NCI-H2227 (cell line): ENCODE data around the gene ANO4.
"Not testable (repeated sequence)": the region's sequence is repeated elsewhere in the genome, so short reads cannot be mapped to it uniquely, and the experiment has no call there.

Source experiments
- DNase-seq: peaks from one replicate; lab custom pipeline; 2025; ENCODE audit not compliant: unreplicated experiment; lab: John Stamatoyannopoulos, UW

ANO4 gene

DNA sequence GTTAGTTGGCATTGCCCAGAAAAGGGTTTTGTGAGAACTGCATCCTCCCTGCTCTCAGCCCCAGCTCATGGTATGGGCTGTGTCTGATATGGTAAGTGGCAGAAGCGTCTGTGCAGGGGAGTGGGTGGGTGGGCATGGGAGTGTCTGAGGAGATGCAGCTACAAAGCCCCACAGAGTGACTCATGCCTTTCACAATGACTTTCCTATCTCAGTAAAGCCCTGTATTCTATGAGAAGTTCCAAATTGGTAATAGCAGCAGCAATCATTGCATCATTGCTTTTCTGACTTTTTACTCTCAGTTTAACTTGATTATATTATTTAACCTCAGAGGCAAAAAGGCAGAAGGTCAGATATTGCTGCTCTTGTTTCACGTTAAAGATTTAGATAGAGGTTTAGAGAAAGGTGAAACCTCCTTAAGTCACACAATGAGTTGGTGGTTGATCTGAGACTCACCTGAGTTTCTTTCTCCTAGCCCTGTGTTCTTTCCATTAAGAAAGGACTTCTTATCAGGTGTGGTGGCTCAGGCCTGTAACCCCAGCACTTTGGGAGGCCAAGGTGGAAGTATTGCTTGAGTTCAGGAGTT, 243.8 kb downstream of the ANO4 start:
- DNase-seq: no peak

GRCh38 chr12:101039848-101040531, 245.4 kb downstream of the ANO4 start:
- DNase-seq: no peak

DNA sequence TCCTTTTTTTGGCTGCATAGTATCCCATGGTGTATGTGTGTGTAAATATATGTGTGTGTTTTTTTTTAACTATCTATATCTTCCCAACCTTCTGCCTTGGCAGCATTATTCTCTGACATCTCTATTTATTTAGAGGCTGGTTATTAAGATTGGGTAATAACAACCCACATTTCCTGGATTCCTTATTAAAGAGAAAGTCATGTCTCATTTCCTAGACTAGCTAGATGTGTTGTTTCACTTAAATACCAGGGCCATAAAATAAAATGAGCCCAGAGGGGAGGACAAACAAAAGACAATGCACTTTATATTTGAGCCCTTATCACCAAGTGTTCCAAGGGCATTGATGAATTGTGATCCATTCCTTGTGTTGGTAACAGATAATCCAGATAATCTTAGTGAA, 246.4 kb downstream of the ANO4 start:
- DNase-seq: no peak

- no peak for DNase-seq
Measured at GRCh38 chr12:101042211-101042610, 247.6 kb downstream of the ANO4 start.

DNA sequence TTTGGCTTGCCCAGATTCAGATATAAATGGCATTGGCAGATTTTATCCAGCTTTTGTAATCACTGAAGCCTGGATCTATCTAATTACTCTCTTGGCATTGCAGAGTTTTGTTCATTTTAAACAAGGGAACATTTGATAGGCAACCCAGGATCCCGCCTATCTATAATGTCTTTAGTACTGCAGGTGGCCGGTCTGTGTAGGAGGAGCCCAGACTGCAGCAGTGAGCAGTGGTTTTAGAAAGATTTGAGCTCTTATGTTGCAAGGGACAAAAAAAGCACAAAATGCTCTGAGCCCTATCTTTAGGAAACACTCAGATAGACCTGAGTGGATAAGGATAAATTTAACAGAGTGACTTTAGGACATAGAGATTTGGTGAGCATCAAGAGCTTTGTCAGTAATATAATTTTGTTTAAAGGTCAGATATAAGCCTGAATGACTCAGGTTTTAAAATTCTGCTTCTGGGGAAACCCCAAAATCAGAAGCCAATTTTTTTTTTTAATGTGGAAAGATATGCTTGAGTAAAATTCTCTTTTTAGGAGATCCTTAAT, 250.0 kb downstream of the ANO4 start:
- no peak for DNase-seq

DNA sequence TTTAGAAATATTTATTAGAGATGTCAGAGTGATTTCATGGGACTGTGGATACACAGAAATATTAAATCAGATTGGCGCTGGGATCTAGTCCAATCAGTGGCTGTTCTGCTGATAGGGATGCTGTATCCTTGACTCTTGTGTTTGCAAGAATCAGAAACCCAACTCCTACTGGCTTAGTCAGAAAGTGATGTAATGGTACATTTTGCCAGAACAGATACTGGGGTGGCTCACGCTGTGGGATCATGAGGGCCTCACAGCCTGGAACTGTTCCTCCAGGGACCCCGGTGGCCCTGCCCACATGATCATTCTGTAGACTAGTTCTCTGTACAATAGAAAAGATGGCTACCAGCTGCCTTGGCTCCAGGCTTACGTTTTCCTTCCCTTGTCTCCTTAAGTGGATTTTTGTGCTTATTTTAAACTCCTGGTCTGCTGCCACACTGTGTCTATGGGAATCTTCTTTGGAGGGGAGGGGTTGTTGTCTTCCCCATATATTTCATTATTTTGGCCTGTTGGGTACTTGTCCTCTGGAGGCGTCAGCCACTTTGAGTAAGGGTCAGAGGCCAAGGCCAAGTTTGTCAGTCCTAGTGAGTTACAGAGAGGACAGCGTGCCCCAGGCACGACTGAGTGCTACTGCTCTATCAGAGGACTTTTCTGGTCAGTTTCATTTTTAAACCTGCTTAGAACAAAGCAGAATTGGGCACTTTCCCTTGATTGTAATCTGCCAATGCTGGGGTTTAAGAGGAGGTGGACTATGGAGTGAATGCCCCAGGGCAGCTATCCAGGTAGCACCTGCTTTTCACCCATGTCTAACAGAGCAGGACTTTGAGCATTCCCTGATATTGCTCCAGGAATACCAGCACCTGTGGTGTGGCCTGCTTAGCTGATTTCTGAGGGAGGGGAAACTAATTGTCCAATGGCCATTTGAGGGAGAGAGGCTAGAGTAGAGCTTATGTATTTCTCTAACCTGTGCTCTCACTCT, 251.2 kb downstream of the ANO4 start:
- DNase-seq: no peak

DNA sequence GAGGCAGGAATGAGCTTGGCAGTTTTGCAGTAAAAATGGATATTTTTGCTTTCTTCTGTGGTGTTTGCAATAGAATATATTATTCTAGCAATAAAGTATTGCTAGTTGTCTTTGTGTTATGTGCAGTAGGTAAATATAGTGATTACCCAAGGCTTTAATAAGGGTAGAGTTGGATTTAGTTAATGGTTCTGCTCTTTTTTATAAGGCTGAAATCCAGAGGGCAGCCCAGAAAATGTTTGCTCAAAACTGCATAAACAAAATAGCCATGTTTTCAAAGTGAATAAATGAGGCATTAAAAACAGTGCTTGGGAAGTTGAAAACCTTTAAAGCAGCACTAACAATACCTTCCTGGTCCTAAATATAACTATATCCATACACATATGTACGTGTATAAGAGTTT, 253.1 kb downstream of the ANO4 start:
- DNase-seq: no peak

DNA sequence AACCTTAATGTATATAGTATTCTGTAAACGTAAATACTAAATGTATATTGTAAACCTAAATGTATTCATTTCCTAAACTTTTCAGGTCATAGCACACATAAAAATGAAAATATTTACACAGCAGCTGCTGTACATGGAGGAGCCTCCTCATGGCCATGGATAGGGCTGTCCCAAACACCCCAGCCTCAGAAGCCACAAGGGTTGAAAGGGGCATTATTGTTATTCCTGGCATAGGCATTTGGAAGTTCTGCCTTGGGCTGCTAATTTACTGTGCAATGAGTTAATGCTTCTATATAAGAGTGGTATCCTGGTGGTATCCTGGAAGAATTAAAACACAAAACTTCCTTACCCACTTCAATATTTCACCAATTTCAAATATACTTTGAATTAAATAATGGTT, 256.1 kb downstream of the ANO4 start:
- no peak for DNase-seq

DNA sequence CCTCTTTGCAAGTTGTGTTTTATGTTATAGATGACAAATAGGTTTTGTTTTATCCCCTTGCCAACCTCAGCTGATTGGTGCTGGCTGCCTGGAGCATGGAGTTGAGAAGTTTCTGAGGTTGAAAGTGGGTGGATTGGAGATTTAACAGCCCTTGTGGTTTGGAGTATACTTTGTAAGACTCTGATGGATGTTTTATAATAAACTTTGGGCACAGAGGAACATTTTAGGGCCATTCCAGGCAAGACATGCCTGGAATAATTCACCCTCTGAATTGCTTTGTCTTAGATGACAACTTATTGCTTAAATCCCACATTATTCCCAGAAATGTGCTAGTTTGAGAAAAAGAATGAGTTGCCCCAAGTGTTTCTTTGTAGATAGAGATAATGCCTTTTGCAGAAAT, 256.6 kb downstream of the ANO4 start:
- DNase-seq: no peak

DNA sequence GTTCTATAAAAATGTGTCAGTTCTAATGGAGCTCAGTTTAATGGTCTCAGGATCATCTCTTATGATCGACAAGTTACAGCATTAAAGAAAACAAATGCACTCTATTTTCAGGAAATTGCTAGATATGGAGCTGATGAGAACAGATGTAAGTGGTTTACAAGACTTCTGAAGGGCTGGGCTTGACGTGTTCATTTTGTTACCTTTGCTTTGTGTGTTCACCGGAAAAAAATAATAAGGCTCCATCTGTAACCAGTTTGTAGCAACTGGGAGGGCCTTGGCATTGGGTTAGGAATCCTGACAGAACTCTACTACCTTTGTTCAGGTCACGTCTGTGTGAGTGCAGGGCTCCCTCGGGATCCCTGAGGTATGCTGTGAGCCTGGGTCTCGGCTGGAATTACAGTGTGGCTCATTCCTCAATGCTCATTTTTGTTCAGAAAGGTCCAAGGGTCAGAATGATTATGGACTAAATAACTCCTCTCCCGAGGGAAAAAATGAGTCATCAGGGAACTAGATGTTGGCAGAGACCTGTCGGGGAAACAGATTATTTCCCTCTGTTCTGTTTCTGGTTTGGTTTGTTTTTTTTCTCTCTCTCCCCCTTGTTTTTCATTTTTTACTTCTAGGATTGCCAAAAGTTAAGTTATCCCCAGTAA, 257.4 kb downstream of the ANO4 start:
- DNase-seq: peak; percentile 59

GRCh38 chr12:101053203-101053602, 258.6 kb downstream of the ANO4 start:
- no peak for DNase-seq

- no peak for DNase-seq
Measured at GRCh38 chr12:101055940-101056339, 261.4 kb downstream of the ANO4 start.

- DNase-seq: not testable (repeated sequence)
Measured at GRCh38 chr12:101062508-101062907, 267.9 kb downstream of the ANO4 start.

DNA sequence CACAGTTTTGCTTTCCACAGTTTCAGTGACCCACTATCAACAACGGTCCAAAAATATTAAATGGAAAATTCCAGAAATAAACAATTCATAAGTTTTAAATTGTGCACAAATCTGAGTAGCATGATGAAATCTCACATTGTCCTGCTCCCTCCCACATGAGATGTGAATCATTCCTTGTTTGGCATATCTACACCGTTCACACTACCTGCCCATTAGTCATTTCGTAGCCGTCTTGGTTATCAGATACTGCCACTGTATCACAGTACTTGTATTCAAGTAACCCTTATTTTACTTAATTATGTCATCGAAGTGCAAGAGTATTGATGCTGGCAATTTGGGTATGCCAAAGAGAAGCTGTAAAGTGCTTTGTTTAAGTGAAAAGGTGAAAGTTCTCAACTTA, 270.1 kb downstream of the ANO4 start:
- no peak for DNase-seq

GRCh38 chr12:101066489-101066888, 271.9 kb downstream of the ANO4 start:
- no peak for DNase-seq

GRCh38 chr12:101068402-101068801, 273.8 kb downstream of the ANO4 start:
- no peak for DNase-seq

DNA sequence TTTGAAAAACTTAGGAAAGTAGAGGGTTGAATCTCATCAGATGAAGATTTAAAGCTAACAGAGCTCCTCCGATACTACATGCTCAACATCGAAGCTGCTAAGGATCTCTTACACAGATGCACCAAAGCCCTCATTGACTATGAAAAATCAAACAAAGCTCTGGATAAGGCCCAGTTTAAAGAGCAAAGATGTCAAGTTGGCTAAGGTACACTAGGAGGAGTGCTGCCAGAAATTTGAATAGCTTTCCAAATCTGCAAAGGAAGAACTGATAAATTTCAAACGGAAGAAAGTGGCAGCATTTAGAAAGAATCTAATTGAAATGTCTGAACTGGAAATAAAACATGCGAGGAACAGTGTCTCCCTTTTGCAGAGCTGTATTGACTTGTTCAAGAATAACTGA, 274.3 kb downstream of the ANO4 start:
- no peak for DNase-seq

DNA sequence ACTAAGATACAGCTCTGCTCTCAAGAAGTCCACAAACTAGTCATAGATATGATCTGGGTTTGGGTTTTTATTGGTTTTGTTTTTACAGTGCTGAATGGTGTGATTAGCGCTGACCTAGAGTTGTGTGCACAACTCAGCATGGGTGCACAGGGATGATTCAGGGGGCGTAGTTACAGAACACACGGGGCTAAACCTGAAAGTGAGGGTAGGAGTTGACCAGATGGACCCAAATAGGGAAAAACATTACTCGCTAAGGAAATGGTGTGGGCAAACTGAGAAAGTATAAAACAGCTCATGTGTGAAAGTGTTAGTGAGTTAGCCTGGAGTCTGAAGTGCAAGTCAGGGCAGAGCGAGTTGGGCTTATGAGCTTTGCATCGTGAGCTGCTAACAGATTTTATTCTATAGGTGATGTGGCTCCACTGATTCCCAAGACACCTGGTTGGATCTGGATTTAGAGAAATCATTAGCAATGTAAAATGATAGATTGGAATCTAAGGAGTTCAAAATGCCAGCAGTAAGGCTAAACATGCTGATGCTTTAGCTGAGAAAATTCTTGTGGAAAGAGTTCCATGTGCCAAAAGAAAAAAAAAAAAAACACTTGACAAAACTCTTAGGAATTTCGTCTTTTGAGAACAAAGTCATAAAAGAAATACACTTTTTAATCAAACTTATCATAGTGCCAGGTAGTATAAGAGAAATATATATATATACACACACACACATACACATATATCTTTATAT, 280.5 kb downstream of the ANO4 start:
- DNase-seq: no peak

DNA sequence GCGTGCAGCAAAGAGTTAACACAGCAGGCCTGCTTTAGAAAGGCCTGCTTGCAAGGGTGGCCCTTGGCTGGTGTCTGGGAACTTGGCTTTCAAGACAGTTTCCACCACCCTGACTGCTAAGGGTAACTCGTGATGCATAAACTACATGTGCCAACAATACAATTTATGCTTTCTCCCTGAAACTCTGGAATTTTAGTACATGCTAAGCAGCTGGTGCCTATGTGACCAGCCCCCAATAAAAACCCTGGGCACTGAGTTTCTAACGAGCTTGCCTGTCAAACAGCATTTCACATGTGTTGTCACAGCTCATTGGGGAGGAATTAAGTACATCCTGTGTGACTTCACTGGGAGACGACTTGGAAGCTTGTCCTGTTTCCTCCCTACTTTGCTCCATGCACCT, 282.3 kb downstream of the ANO4 start:
- no peak for DNase-seq

GRCh38 chr12:101077791-101078528, 283.4 kb downstream of the ANO4 start:
- DNase-seq: no peak
